ENCODE results near the gene IRGC.

IRGC gene

GRCh38 chr19:43755256-43755801 lies 39.5 kb downstream of the IRGC start:
- TF ChIP-seq POLR2AphosphoS5 (IDR thresholded peaks at IDR 0.05; ENCODE audit: low read depth, low read length) (peak; percentile 53; the same call in 1 of the 2 replicates), REST (IDR thresholded peaks at IDR 0.05; ENCODE audit: insufficient read depth in 1 of 2, low read depth in 2 of 2, low read length in 2 of 2) (peak in 1 of 2 experiments; percentile 37; a peak in 1 of 4 replicates), SIN3A (IDR thresholded peaks at IDR 0.05; ENCODE audit: borderline replicate concordance, insufficient read depth, low read length) (no peak)

DNA sequence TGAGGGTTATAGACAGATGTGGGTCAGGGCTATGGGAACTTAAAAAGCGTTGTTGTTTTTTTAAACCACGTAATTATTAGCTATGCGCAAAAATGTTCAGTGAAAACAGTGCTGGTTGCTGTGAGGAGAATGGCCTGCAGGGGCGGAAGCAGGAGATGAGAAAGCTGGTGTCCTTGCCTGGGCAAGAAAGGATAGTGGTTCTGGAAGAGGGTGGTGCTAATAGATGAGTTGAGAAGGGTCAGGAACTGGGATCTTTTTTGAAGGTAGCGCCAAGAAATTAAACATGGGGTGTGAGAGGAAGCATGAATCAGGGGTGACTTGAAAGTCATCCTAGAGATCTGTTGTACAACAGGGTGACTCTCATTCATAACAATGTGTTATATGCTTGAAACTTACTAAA lies 43.6 kb downstream of the IRGC start:
- TF ChIP-seq REST (IDR thresholded peaks at IDR 0.05; ENCODE audit: insufficient read depth in 1 of 2, low read depth in 2 of 2, low read length in 2 of 2), result no peak
- no peak for TF ChIP-seq SIN3A (IDR thresholded peaks at IDR 0.05; ENCODE audit: borderline replicate concordance, insufficient read depth, low read length)
- TF ChIP-seq FOXP2 (optimal IDR thresholded peaks at IDR 0.05; ENCODE audit: borderline replicate concordance, extremely low read depth, extremely low read length, insufficient read depth), result no peak
- no peak for TF ChIP-seq TAF1 (IDR thresholded peaks at IDR 0.05; ENCODE audit: borderline replicate concordance, insufficient read depth, low read length)
- no peak for TF ChIP-seq POLR2AphosphoS5 (IDR thresholded peaks at IDR 0.05; ENCODE audit: low read depth, low read length)

GRCh38 chr19:43760941-43761340 lies 45.1 kb downstream of the IRGC start:
- TF ChIP-seq REST (IDR thresholded peaks at IDR 0.05; ENCODE audit: insufficient read depth in 1 of 2, low read depth in 2 of 2, low read length in 2 of 2), result no peak
- no peak for TF ChIP-seq FOXP2 (optimal IDR thresholded peaks at IDR 0.05; ENCODE audit: borderline replicate concordance, extremely low read depth, extremely low read length, insufficient read depth)
- TF ChIP-seq POLR2AphosphoS5 (IDR thresholded peaks at IDR 0.05; ENCODE audit: low read depth, low read length), result no peak
- TF ChIP-seq SIN3A (IDR thresholded peaks at IDR 0.05; ENCODE audit: borderline replicate concordance, insufficient read depth, low read length), result no peak

DNA sequence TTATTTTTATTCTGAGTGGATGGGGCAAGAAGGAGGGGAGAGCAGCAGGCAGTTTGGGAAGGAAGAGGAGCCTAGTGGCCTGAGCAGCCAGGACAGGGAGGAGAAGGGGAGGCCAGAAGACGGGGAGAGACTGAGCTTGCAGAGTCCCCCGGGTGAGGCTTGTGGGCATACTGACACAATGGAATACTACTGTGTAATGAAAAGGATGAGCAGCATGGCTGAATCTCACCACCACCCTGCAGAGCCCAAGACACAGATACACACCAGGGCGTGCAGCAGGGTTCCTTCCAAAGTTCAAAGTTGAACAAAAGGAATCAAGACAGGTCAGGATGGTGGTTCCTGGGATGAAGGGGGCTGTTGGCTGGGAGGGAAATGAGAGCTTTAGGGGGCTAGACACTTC lies 46.9 kb downstream of the IRGC start:
- TF ChIP-seq REST (IDR thresholded peaks at IDR 0.05; ENCODE audit: insufficient read depth in 1 of 2, low read depth in 2 of 2, low read length in 2 of 2), result no peak
- TF ChIP-seq POLR2AphosphoS5 (IDR thresholded peaks at IDR 0.05; ENCODE audit: low read depth, low read length), result no peak
- no peak for TF ChIP-seq SIN3A (IDR thresholded peaks at IDR 0.05; ENCODE audit: borderline replicate concordance, insufficient read depth, low read length)
- no peak for TF ChIP-seq TAF1 (IDR thresholded peaks at IDR 0.05; ENCODE audit: borderline replicate concordance, insufficient read depth, low read length)
- no peak for TF ChIP-seq FOXP2 (optimal IDR thresholded peaks at IDR 0.05; ENCODE audit: borderline replicate concordance, extremely low read depth, extremely low read length, insufficient read depth)

DNA sequence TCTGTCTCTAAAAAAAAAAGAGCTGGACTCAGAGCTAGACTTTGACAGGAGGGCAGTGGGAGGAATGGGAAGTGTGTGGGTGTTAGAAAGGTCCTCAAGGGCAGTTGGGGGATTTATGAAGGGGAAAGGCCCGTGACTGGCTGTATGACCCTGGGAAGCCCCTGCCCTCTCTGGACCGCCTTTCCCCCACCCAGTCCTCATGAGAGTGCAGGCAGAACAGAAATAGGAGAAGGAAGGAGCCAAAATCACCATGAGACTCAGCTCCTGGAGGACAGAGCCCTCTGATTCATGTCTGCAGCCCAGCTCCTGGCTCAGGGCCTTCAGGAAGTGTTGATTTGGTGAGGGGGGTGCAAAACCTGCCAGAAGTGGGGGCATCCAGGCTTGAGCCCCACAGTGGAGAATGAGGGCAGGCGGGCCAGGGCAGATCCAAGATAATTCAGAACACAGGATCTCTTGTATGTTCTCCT lies 47.6 kb downstream of the IRGC start:
- TF ChIP-seq SIN3A (IDR thresholded peaks at IDR 0.05; ENCODE audit: borderline replicate concordance, insufficient read depth, low read length) (no peak), FOXP2 (optimal IDR thresholded peaks at IDR 0.05; ENCODE audit: borderline replicate concordance, extremely low read depth, extremely low read length, insufficient read depth) (no peak), POLR2AphosphoS5 (IDR thresholded peaks at IDR 0.05; ENCODE audit: low read depth, low read length) (no peak), REST (IDR thresholded peaks at IDR 0.05; ENCODE audit: insufficient read depth in 1 of 2, low read depth in 2 of 2, low read length in 2 of 2) (no peak), TAF1 (IDR thresholded peaks at IDR 0.05; ENCODE audit: borderline replicate concordance, insufficient read depth, low read length) (no peak)
